HG03439 (cell line): ENCODE data around the gene FABP3.

Source experiments
- ATAC-seq: cut with Tn5 transposase; IDR thresholded peaks from one replicate; pipeline ENCODE4 v1.9.1; 2021; ENCODE audit warnings: mild to moderate bottlenecking, moderate library complexity; ENCODE audit not compliant: unreplicated experiment

FABP3 gene

GRCh38 chr1:31373056-31373896 lies at the start of gene FABP3:
Gene FABP3 (minus strand): TSS chr1:31373076. CDS start chr1:31373014, 62 bp downstream.
- no peak for ATAC-seq

DNA sequence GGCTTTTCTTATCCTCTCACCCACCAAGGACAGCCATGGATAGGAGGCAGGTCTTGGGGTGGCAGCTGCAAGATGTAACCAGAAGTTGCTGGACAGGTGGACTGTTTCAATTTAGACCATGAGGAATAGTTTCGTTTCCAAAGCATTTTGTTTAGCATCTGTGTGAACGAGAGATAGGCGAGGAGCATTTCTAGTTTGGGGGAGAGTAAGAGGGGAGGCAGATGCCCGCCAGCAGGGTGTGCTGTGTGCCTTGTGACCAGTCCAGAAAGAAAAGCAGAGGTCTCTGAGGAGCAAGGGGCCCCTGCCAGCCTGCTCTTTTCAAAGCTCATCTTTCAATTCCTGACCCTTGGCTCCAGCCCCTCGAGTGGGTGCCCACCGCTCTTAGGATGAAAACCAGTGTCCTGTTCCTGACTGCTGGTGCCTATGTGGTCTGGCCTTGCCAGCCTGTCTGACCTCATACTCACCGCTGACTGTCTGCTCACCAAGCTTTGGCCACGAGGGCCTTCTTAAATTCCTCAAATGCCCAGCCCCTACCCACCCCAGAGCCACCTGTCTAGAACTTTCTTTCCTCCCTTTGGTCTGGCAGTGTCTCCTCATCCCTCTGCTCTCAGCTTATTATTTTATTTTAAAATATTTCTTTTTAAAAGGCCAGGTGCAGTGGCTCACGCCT lies 48.6 kb upstream of the FABP3 start:
- ATAC-seq, result no peak

DNA sequence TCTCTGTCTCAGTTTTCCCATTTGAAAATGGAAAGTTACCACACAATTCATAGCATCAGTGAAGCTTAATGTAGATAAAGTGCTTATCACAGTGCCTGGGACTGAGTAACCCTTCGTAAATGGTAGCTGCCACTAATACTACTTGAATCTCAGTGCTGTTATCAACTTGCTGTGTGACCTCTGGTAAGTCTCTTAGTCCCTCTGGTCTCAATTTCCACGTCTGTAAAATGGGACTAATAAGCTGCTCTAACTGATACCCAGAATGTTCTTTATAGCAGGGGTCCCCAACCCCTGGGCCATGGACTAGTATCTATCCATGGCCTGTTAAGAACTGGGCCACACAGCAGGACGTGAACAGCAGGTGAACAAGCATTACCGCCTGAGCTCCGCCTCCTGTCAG lies 47.8 kb upstream of the FABP3 start:
- ATAC-seq, result no peak

DNA sequence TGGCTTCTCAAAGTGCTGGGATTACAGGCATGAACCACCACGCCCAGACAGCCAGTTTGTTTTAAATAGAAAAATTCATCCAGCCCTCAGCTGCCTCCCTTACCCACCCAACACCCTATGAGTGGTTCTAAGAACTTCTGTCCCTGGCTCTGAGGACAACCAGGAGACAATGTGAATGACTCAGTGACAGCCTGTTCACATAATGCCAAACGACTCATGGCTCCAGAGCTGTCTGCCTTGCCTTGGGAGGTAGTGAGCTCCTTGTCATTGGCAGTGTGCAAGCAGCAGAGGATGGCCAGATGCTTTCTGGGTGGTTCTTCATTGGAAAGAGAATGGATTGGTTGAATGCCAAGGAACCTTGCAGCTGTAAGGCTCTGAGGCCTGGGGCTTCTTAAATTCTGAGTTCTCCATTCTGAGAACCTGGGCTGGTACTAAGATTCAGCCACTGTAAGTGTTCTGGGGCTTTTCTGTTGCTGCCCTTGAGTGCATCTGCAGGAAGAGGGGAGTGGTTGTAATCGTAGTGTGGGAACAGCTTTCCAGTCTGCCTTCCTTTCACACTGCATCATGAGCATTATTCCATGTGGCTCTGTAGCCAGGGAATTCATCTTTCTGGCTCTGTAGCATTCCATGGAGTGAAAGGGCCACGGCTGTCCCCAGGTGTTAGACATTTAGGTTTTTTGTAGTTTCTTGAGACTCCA lies 45.9 kb upstream of the FABP3 start:
- no peak for ATAC-seq

DNA sequence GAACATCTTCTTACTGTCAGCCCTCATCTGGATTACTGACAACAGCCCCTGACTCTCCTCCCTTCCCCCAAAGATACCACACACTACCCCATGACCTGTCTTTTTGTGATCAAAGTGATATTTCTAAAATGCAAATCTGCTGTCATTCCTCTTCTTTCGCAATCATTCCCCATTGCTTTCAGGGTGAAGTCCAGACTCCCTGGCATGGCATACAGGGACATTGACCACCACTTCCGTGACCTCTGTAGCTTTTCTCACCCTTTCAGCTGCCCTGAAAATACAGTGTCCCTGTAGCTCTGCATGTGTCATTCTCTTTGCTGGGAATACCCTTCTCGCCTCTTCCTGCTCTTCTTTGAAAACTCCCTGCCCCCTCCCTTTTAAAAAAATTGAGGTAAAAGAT lies 44.3 kb upstream of the FABP3 start:
- no peak for ATAC-seq

GRCh38 chr1:31416101-31416736 lies 43.3 kb upstream of the FABP3 start:
- ATAC-seq, result no peak

DNA sequence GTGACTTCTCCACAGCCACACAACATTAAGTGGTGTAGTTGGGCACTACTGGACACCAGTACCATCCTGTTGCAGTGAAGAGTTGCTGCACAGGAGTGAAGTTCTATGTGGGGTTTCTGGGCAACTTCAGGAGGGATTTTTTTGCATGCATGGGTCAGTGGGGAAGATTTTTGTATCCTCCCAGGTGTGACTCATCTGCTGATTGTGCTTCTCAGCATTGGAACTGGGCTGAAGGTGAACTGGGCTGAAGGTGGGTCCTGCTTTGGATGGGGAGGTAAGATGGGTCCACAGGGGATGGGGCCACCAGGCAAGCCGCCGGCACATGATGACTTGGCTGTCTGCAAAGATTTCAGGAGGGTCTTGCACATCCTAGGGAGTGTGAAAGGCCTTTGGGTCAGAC lies 42.8 kb upstream of the FABP3 start:
- no peak for ATAC-seq

DNA sequence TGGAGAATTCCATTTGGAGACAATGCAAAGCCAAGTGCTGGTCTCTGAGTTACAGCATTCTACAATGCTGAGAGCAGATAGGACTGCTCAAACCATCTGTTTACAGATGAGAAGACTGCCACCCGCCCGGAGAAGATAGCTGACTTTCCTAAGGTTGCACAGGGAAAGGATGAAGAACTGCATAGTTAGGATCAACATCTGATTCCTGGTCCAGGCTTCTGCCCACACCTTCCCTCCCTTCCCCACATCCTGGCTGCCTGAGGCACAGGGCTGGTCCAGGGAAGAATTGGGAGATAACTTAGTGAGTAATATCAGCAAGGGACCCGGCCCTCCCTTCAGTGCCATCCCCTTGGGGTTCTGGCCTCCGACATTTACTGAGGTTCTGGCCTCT lies 42.1 kb upstream of the FABP3 start:
- no peak for ATAC-seq

GRCh38 chr1:31413405-31414001 lies 40.6 kb upstream of the FABP3 start:
- no peak for ATAC-seq

DNA sequence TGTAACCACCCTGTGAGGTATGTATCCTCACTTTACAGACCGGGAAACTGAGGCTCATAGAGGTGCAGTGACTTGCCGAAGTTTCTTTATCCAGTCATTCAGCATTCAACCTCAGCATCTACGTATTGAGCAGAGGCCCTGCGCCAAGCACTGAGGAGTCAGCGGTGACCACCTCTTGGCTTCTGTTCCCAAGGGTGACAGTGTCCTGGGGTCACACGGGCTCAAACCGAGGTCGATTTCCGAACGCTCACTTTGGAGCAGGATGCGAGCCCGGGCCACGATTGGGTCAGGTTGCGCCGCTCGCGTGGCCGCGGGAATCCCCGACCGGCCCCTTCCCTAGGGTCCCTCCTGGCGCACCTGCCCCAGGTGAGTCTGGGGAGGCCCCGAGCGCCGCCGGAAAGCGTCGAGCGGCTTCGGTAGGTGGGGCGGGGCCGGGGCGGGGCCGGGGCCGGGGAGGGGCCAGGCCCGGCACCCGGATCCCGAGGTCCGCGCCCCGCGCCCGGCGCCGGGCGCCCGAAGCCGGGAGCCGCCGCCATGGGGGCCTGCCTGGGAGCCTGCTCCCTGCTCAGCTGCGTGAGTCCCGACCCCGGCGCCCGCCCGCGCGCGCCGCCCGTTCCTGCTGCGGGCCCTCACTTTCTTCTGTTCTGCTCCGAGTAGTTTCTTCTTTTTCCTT lies 40.0 kb upstream of the FABP3 start, which contains the start of gene SERINC2:
Gene SERINC2, plus strand, starts transcription at position 482 of the 673 bp plus-strand sequence. Its CDS starts 53 bp downstream, at position 535.
- no peak for ATAC-seq

GRCh38 chr1:31412205-31412604 lies 39.3 kb upstream of the FABP3 start:
- ATAC-seq, result no peak

- ATAC-seq, result no peak
Observed at GRCh38 chr1:31410871-31411270, 38.0 kb upstream of the FABP3 start.

GRCh38 chr1:31409946-31410858 lies 37.3 kb upstream of the FABP3 start:
- no peak for ATAC-seq

DNA sequence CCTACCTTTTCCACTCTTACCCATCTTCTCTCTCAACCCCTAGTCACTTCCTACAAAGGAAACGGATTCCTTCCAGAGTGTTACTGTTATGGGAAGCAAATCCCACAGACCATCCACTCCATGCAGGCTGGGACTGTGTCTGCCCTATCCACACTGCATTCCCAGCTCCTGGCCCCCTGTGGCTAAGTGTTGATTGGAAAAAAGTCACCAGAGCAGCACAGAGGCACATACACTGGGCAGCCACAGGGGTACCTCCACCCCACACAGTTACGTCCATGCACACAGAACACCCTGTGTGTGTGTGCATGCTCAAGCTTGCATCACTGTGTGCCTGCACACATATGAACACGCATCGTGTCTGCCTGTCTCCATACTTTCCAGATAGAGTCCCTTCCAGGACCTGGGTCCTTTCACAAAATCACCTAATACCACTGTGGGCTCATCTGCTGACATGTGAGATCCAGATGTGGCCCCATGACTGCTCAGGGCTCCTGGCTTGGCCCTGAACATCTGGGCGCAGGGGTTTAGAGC lies 36.0 kb upstream of the FABP3 start:
- no peak for ATAC-seq

GRCh38 chr1:31407029-31407626 lies 34.3 kb upstream of the FABP3 start:
- ATAC-seq, result no peak

DNA sequence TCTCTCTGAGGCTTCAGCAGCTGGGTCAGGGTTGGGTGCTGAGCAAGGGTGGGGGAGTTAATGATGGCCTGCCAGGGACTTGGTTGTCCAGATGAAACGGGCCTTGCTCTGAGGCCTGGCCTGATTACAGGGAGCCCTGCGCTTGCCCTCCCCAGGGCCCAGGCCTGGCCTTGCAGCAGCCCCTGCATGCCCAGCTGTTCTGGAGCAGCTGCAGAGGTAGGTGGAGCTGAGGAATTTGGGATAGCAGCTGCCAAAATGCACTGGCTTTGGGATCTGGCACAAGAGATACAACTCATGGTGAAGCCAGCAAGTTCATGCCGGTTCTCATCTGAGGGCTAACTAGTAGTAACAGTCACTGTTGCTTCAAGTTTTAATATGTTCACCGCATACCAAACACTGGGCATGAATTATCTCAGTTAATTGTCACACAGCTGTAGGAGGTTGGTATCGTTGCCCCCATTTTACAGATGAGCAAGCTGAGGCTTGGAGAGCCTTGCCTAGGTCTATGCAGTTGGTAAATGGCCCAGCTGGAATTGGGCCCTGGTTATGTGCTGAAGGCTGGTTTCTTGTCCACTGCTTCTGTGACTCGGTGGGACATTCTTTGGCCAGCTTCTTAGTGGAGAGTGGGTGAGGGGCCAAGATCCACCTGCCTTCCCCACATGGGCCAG lies 32.8 kb upstream of the FABP3 start:
- ATAC-seq, result no peak

- ATAC-seq, result no peak
Observed at GRCh38 chr1:31401241-31401640, 28.4 kb upstream of the FABP3 start.

- no peak for ATAC-seq
Observed at GRCh38 chr1:31400393-31400792, 27.5 kb upstream of the FABP3 start.
